Hematopoietic multipotent progenitor cell (in vitro differentiated cells): ENCODE measurements around the gene USP8. TPM values are rescaled to one million over a fixed set of nuclear protein-coding genes. Genes with fewer than 3 reads are reported as not detected.
A peak's percentile ranks its signal among the peaks of the same experiment; 100 is the strongest.
"Not testable (repeated sequence)": the region's sequence is repeated elsewhere in the genome, so short reads cannot be mapped to it uniquely, and the experiment has no call there.

Experiments used
- DNase-seq, 3 donors: peaks; one replicate each; pipeline ENCODE4 v3.0.0-alpha.2; 2011 to 2015; ENCODE audit warnings: low read depth in 2 of 3, low spot score in 2 of 3
- total RNA-seq: library from RNA; depleted of rRNA; stranded (reverse); fragments of >200 nt; gene quantifications from one replicate; pipeline ENCODE4 v1.2.3, GENCODE V29; 2012

Gene USP8
- 14.0 TPM for total RNA-seq

GRCh38 chr15:50424066-50424890 is at the start of gene USP8:
TSS of gene USP8 (plus strand) at chr15:50424405. CDS start at chr15:50439074, 14,669 bp downstream.
- DNase-seq, result peak; percentile 89 to 99 (median 98)

GRCh38 chr15:50377867-50378751 is 46.1 kb upstream of the USP8 start:
- DNase-seq, result no peak

- no peak for DNase-seq
Observed at GRCh38 chr15:50378776-50379175, 45.4 kb upstream of the USP8 start.

- DNase-seq, result not testable (repeated sequence)
Observed at GRCh38 chr15:50379413-50379812, 44.8 kb upstream of the USP8 start.

GRCh38 chr15:50380089-50380488 is 44.1 kb upstream of the USP8 start:
- DNase-seq, result no peak

GRCh38 chr15:50381438-50381837 is 42.8 kb upstream of the USP8 start:
- DNase-seq, result no peak

GRCh38 chr15:50382408-50382807 is 41.8 kb upstream of the USP8 start:
- peak in 2 of 3 donors; percentile 11 to 46 for DNase-seq

- DNase-seq, result peak in 2 of 3 donors; percentile 15 to 20
Observed at GRCh38 chr15:50390554-50391264, 33.5 kb upstream of the USP8 start.

GRCh38 chr15:50391561-50391960 is 32.6 kb upstream of the USP8 start:
- DNase-seq, result not testable (repeated sequence)

GRCh38 chr15:50411870-50412269 is 12.3 kb upstream of the USP8 start:
- DNase-seq, result no peak

- no peak for DNase-seq
Observed at GRCh38 chr15:50414624-50415023, 9.6 kb upstream of the USP8 start.

- DNase-seq, result no peak
Observed at GRCh38 chr15:50415752-50416404, 8.3 kb upstream of the USP8 start.

- DNase-seq, result no peak
Observed at GRCh38 chr15:50416890-50417289, 7.3 kb upstream of the USP8 start.

GRCh38 chr15:50418041-50418583 is 6.1 kb upstream of the USP8 start:
- no peak for DNase-seq

- DNase-seq, result no peak
Observed at GRCh38 chr15:50425219-50425618, 1.0 kb downstream of the USP8 start.

- not testable (repeated sequence) for DNase-seq
Observed at GRCh38 chr15:50425678-50426246, 1.6 kb downstream of the USP8 start.

- no peak for DNase-seq
Observed at GRCh38 chr15:50426428-50426827, 2.2 kb downstream of the USP8 start.

GRCh38 chr15:50431204-50431603 is 7.0 kb downstream of the USP8 start:
- no peak for DNase-seq

- DNase-seq, result no peak
Observed at GRCh38 chr15:50432230-50432629, 8.0 kb downstream of the USP8 start.

- no peak for DNase-seq
Observed at GRCh38 chr15:50435772-50436171, 11.6 kb downstream of the USP8 start.
